GM23338 (cell line): ENCODE data around the gene PPP1R14B. TPM values are rescaled to one million over a fixed set of nuclear protein-coding genes. Genes with fewer than 3 reads are reported as not detected.
A peak's percentile ranks its signal among the peaks of the same experiment; 100 is the strongest.

Experiments
- ATAC-seq: fragments of 200-7000 bp; cut with Tn5 transposase; 3 replicates; pipeline ENCODE4 v1.9.1; 2020
- DNase-seq: peaks from one replicate; pipeline ENCODE4 v3.0.0-alpha.2; 2015; ENCODE audit warnings: low spot score
- H2AFZ ChIP-seq: fragments of 200-600 bp; sonication (generic); 2 replicates; pipeline ENCODE4 v1.8.0; 2016; ENCODE audit warnings: antibody characterized with exemption, mild to moderate bottlenecking, moderate library complexity
- H3F3A ChIP-seq: fragments of 200-600 bp; sonication (generic); replicated peaks from 2 replicates; pipeline ENCODE4 v1.8.0; 2017; ENCODE audit warnings: antibody characterized with exemption, mixed run types, low read depth
- H3K27ac ChIP-seq: fragments of 200-600 bp; sonication (generic); 2 replicates; pipeline ENCODE4 v1.6.1; 2016; ENCODE audit warnings: low read depth
- H3K27me3 ChIP-seq: fragments of 200-600 bp; sonication (generic); 2 replicates; pipeline ENCODE4 v1.8.0; 2016; ENCODE audit warnings: mild to moderate bottlenecking, mixed run types, moderate library complexity; ENCODE audit not compliant: insufficient read depth
- H3K36me3 ChIP-seq: fragments of 200-600 bp; sonication (generic); 2 replicates; pipeline ENCODE4 v1.8.0; 2016; ENCODE audit warnings: mild to moderate bottlenecking; ENCODE audit not compliant: insufficient read depth
- H3K4me1 ChIP-seq: fragments of 200-600 bp; sonication (generic); 2 replicates; pipeline ENCODE4 v1.8.0; 2016; ENCODE audit warnings: mild to moderate bottlenecking, moderate library complexity; ENCODE audit not compliant: insufficient read depth
- H3K4me2 ChIP-seq: fragments of 200-600 bp; sonication (generic); 2 replicates; pipeline ENCODE4 v1.7.1; 2017; ENCODE audit warnings: mixed run types
- H3K4me3 ChIP-seq: fragments of 200-600 bp; sonication (generic); 2 replicates; pipeline ENCODE4 v1.6.1; 2016; ENCODE audit warnings: mixed run types
- H3K79me2 ChIP-seq: fragments of 200-600 bp; sonication (generic); replicated peaks from 2 replicates; pipeline ENCODE4 v1.8.0; 2017; ENCODE audit warnings: mild to moderate bottlenecking; ENCODE audit not compliant: insufficient read depth
- H3K9me2 ChIP-seq: fragments of 200-600 bp; sonication (generic); 2 replicates; pipeline ENCODE4 v1.8.0; 2017; ENCODE audit not compliant: insufficient read depth
- H4K20me1 ChIP-seq: fragments of 200-600 bp; sonication (generic); replicated peaks from 2 replicates; pipeline ENCODE4 v1.8.0; 2017; ENCODE audit warnings: mild to moderate bottlenecking; ENCODE audit not compliant: insufficient read depth
- H3K27ac Mint-ChIP-seq: 2 replicates; pipeline ENCODE4 v1.8.0; 2020; ENCODE audit warnings: inconsistent platforms, mild to moderate bottlenecking, moderate library complexity, mixed read lengths
- H3K27me3 Mint-ChIP-seq: 3 replicates; pipeline ENCODE4 v1.8.0; 2022; ENCODE audit warnings: low read depth, mild to moderate bottlenecking, moderate library complexity, mixed read lengths, inconsistent platforms; ENCODE audit not compliant: insufficient read depth, poor library complexity
- H3K36me3 Mint-ChIP-seq: 3 replicates; pipeline ENCODE4 v1.8.0; 2021; ENCODE audit warnings: low read depth, mild to moderate bottlenecking, inconsistent platforms, moderate library complexity, mixed read lengths
- H3K4me1 Mint-ChIP-seq: 3 replicates; pipeline ENCODE4 v1.8.0; 2020; ENCODE audit warnings: mild to moderate bottlenecking, inconsistent platforms, mixed read lengths
- H3K4me3 Mint-ChIP-seq: 3 replicates; pipeline ENCODE4 v1.8.0; 2021; ENCODE audit warnings: moderate library complexity, mild to moderate bottlenecking, inconsistent platforms, mixed read lengths
- H3K9me3 Mint-ChIP-seq: 3 replicates; pipeline ENCODE4 v1.8.0; 2020; ENCODE audit warnings: moderate library complexity, mild to moderate bottlenecking, inconsistent platforms, mixed read lengths
- CREB1 ChIP-seq: fragments of 250-450 bp; sonication (Bioruptor Pico); IDR thresholded peaks from 2 replicates; pipeline ENCODE4 v1.5.0; 2020; ENCODE audit warnings: low read depth, mild to moderate bottlenecking, moderate library complexity
- EZH2 ChIP-seq: fragments of 200-600 bp; sonication (generic); IDR thresholded peaks from one replicate; pipeline ENCODE4 v1.8.0; 2017; ENCODE audit warnings: antibody characterized with exemption, mild to moderate bottlenecking, low read depth; ENCODE audit not compliant: unreplicated experiment
- EZH2phosphoT487 ChIP-seq: fragments of 200-600 bp; sonication (generic); IDR thresholded peaks from one replicate; pipeline ENCODE4 v1.8.1; 2018; ENCODE audit warnings: antibody characterized with exemption; ENCODE audit not compliant: unreplicated experiment
- JUNB ChIP-seq: IDR thresholded peaks from one replicate; pipeline ENCODE4 v1.6.1; 2016; ENCODE audit warnings: antibody characterized with exemption; ENCODE audit not compliant: unreplicated experiment
- NANOG ChIP-seq: IDR thresholded peaks from 2 replicates; pipeline ENCODE4 v1.6.1; 2016; ENCODE audit warnings: antibody characterized with exemption, borderline replicate concordance
- POLR2AphosphoS5 ChIP-seq: IDR thresholded peaks from 2 replicates; pipeline ENCODE4 v1.6.1; 2016; ENCODE audit warnings: antibody characterized with exemption, low read depth
- STAT1 ChIP-seq: IDR thresholded peaks from one replicate; pipeline ENCODE4 v1.6.1; 2016; ENCODE audit warnings: antibody characterized with exemption; ENCODE audit not compliant: unreplicated experiment
- ZNF114 ChIP-seq: fragments of 250-450 bp; sonication (Bioruptor Pico); IDR thresholded peaks from 2 replicates; pipeline ENCODE4 v1.5.0; 2020; ENCODE audit warnings: mild to moderate bottlenecking, moderate library complexity
- ZNF331 ChIP-seq: fragments of 250-450 bp; sonication (Bioruptor Pico); IDR thresholded peaks from 2 replicates; pipeline ENCODE4 v1.5.0; 2020; ENCODE audit warnings: low read depth, mild to moderate bottlenecking, moderate library complexity
- polyA plus RNA-seq: library from polyadenylated mRNA; unstranded; fragments of >200 nt; fragmentation: Nextera tagmentation; extraction: Ambion mirVana; gene quantifications from 2 replicates; pipeline ENCODE4 v1.2.1, GENCODE V29; 2016
- total RNA-seq: library from RNA; depleted of rRNA; stranded (reverse); fragments of >200 nt; shearing (Covaris generic); gene quantifications from 2 replicates; pipeline ENCODE4 v1.2.3, GENCODE V29; 2014
- TF ChIP-seq, protein P1 (sequence below): IDR thresholded peaks from one replicate; pipeline ENCODE4 v1.6.1; 2018; ENCODE audit warnings: antibody characterized with exemption; ENCODE audit not compliant: unreplicated experiment
- TF ChIP-seq, protein P2 (sequence below): fragments of 250-450 bp; sonication (Bioruptor Pico); IDR thresholded peaks from 2 replicates; pipeline ENCODE4 v1.5.0; 2020; ENCODE audit warnings: mild to moderate bottlenecking, moderate library complexity

PPP1R14B gene
- total and polyA plus RNA-seq, 2 experiments from 2014 or later = 250 to 315 TPM

DNA sequence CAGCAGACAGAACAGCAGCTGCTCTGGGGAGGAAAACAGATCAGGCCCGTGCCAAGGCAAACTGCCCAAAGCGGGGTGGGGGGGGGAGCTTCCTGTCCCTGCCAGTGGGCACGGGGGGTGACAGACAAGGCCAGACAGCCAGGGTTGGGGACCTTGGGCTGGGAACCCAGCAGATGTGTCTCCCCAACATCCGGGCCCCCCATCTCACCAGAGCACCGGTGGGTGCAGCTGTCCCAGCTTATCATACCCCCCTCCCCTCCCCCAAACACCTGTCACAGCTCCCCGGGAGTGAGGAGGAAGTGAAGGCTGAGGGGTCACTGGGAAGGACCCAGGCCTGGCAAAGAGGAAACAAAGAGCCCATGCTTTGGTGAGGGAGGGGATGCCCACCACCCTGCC, 1.3 kb downstream of the PPP1R14B start (continued):
- TF ChIP-seq, protein P1, sequence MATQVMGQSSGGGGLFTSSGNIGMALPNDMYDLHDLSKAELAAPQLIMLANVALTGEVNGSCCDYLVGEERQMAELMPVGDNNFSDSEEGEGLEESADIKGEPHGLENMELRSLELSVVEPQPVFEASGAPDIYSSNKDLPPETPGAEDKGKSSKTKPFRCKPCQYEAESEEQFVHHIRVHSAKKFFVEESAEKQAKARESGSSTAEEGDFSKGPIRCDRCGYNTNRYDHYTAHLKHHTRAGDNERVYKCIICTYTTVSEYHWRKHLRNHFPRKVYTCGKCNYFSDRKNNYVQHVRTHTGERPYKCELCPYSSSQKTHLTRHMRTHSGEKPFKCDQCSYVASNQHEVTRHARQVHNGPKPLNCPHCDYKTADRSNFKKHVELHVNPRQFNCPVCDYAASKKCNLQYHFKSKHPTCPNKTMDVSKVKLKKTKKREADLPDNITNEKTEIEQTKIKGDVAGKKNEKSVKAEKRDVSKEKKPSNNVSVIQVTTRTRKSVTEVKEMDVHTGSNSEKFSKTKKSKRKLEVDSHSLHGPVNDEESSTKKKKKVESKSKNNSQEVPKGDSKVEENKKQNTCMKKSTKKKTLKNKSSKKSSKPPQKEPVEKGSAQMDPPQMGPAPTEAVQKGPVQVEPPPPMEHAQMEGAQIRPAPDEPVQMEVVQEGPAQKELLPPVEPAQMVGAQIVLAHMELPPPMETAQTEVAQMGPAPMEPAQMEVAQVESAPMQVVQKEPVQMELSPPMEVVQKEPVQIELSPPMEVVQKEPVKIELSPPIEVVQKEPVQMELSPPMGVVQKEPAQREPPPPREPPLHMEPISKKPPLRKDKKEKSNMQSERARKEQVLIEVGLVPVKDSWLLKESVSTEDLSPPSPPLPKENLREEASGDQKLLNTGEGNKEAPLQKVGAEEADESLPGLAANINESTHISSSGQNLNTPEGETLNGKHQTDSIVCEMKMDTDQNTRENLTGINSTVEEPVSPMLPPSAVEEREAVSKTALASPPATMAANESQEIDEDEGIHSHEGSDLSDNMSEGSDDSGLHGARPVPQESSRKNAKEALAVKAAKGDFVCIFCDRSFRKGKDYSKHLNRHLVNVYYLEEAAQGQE = no peak
- no peak for TF ChIP-seq ZNF114 (CRISPR knock-in tag)
- TF ChIP-seq EZH2 = no peak
- no peak for TF ChIP-seq JUNB
- TF ChIP-seq NANOG = no peak

DNA sequence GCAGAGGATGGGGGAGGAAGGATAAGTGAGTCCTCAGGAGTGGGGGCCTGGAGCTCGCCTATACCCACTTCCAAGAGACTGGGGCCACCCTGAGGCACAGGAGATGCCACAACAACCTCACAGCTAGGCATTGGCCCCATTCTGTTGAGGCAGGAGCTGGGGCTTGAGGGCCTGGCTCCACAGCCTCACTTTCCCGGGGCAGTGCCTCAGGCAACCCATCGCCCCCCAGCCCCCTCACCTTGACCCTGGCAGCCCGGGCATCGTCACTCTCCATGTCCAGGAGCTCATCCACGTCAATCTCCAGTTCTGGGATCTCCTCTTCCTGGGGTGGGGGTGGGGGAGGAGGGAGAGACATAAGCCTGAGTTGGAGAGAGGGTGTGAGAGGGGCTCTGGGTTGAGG, 1.8 kb downstream of the PPP1R14B start:
- H2AFZ ChIP-seq = no peak overlapping the region
- H3F3A ChIP-seq = peaks cover 49% of the 10 kb centered on the region
- H3K4me1 ChIP-seq = peaks cover 40% of the 10 kb centered on the region
- H3K27me3 ChIP-seq = no peaks in the 10 kb centered on the region
- peaks cover 17% of the 10 kb centered on the region for H3K36me3 Mint-ChIP-seq
- no peak for ATAC-seq
- H3K4me3 Mint-ChIP-seq = peak overlapping the region; percentile 87
- H3K4me2 ChIP-seq = peak overlapping the region; percentile 93
- H3K27ac ChIP-seq = no peak overlapping the region
- H3K4me3 ChIP-seq = peak overlapping the region; percentile 99
- DNase-seq = no peak
- TF ChIP-seq ZNF331 (CRISPR knock-in tag) (no peak), POLR2AphosphoS5 (peak; percentile 42; the same call in 1 of the 2 replicates)
- H3K79me2 ChIP-seq = peaks cover 26% of the 10 kb centered on the region
- H3K27me3 Mint-ChIP-seq = peaks cover 43% of the 10 kb centered on the region
- H3K27ac Mint-ChIP-seq = no peak overlapping the region
- no peaks in the 10 kb centered on the region; the same call in 1 of the 2 replicates for H4K20me1 ChIP-seq
- H3K4me1 Mint-ChIP-seq = peaks cover 47% of the 10 kb centered on the region
- no peaks in the 10 kb centered on the region for H3K36me3 ChIP-seq
- H3K9me2 ChIP-seq = no peaks in the 10 kb centered on the region
- no peaks in the 10 kb centered on the region for H3K9me3 Mint-ChIP-seq

DNA sequence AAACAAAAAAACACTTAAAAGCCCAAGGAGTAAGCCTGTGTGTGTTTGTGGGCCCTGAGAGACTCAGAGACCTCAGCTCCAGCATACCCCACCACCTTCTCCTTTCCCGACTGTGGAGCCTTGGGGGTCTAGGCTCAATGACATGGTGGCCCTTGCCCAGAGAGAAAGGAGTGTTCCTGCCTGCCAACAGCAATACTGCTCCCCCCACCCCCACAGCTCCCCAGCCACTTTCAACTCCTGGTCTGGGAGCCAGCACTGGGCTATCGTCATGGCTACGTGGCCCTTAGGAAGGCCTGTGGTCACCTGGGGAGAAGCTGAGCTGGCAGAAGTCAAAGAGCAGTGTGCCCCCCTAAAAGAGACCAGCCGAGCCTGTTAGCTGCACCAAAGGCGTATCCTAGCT, 2.6 kb downstream of the PPP1R14B start:
- Histone ChIP-seq H3K4me3 (no peak overlapping the region), H3K9me2 (no peaks in the 10 kb centered on the region), H3K79me2 (peaks cover 26% of the 10 kb centered on the region), H3K27me3 (no peaks in the 10 kb centered on the region), H4K20me1 (no peaks in the 10 kb centered on the region; the same call in 1 of the 2 replicates), H3K36me3 (no peaks in the 10 kb centered on the region), H3K27ac (no peak overlapping the region), H2AFZ (no peak overlapping the region), H3K4me2 (no peak overlapping the region), H3K4me1 (peaks cover 32% of the 10 kb centered on the region), H3F3A (peaks cover 41% of the 10 kb centered on the region)
- H3K27ac Mint-ChIP-seq = no peak overlapping the region
- H3K27me3 Mint-ChIP-seq = peaks cover 39% of the 10 kb centered on the region
- H3K9me3 Mint-ChIP-seq = no peaks in the 10 kb centered on the region
- peaks cover 42% of the 10 kb centered on the region for H3K4me1 Mint-ChIP-seq
- peak overlapping the region; percentile 93 for H3K4me3 Mint-ChIP-seq
- peaks cover 17% of the 10 kb centered on the region for H3K36me3 Mint-ChIP-seq
- DNase-seq (no peak), ATAC-seq (no peak)
- TF ChIP-seq NANOG (no peak), STAT1 (no peak), JUNB (no peak), CREB1 (CRISPR knock-in tag) (no peak), EZH2phosphoT487 (no peak)
- TF ChIP-seq, protein P2, sequence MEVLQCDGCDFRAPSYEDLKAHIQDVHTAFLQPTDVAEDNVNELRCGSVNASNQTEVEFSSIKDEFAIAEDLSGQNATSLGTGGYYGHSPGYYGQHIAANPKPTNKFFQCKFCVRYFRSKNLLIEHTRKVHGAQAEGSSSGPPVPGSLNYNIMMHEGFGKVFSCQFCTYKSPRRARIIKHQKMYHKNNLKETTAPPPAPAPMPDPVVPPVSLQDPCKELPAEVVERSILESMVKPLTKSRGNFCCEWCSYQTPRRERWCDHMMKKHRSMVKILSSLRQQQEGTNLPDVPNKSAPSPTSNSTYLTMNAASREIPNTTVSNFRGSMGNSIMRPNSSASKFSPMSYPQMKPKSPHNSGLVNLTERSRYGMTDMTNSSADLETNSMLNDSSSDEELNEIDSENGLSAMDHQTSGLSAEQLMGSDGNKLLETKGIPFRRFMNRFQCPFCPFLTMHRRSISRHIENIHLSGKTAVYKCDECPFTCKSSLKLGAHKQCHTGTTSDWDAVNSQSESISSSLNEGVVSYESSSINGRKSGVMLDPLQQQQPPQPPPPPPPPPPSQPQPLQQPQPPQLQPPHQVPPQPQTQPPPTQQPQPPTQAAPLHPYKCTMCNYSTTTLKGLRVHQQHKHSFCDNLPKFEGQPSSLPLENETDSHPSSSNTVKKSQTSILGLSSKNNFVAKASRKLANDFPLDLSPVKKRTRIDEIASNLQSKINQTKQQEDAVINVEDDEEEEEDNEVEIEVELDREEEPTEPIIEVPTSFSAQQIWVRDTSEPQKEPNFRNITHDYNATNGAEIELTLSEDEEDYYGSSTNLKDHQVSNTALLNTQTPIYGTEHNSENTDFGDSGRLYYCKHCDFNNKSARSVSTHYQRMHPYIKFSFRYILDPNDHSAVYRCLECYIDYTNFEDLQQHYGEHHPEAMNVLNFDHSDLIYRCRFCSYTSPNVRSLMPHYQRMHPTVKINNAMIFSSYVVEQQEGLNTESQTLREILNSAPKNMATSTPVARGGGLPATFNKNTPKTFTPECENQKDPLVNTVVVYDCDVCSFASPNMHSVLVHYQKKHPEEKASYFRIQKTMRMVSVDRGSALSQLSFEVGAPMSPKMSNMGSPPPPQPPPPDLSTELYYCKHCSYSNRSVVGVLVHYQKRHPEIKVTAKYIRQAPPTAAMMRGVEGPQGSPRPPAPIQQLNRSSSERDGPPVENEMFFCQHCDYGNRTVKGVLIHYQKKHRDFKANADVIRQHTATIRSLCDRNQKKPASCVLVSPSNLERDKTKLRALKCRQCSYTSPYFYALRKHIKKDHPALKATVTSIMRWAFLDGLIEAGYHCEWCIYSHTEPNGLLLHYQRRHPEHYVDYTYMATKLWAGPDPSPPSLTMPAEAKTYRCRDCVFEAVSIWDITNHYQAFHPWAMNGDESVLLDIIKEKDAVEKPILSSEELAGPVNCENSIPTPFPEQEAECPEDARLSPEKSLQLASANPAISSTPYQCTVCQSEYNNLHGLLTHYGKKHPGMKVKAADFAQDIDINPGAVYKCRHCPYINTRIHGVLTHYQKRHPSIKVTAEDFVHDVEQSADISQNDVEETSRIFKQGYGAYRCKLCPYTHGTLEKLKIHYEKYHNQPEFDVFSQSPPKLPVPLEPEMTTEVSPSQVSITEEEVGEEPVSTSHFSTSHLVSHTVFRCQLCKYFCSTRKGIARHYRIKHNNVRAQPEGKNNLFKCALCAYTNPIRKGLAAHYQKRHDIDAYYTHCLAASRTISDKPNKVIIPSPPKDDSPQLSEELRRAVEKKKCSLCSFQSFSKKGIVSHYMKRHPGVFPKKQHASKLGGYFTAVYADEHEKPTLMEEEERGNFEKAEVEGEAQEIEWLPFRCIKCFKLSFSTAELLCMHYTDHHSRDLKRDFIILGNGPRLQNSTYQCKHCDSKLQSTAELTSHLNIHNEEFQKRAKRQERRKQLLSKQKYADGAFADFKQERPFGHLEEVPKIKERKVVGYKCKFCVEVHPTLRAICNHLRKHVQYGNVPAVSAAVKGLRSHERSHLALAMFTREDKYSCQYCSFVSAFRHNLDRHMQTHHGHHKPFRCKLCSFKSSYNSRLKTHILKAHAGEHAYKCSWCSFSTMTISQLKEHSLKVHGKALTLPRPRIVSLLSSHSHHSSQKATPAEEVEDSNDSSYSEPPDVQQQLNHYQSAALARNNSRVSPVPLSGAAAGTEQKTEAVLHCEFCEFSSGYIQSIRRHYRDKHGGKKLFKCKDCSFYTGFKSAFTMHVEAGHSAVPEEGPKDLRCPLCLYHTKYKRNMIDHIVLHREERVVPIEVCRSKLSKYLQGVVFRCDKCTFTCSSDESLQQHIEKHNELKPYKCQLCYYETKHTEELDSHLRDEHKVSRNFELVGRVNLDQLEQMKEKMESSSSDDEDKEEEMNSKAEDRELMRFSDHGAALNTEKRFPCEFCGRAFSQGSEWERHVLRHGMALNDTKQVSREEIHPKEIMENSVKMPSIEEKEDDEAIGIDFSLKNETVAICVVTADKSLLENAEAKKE (CRISPR knock-in tag) = no peak
